Measurements from ENCODE around the gene NTRK1. TPM values are rescaled to one million over a fixed set of nuclear protein-coding genes. Genes with fewer than 3 reads are reported as not detected.
"Not testable (repeated sequence)": the region's sequence is repeated elsewhere in the genome, so short reads cannot be mapped to it uniquely, and the experiment has no call there.

The NTRK1 gene
- total RNA-seq, 1 donor from 2014 or later: 49.1 TPM

DNA sequence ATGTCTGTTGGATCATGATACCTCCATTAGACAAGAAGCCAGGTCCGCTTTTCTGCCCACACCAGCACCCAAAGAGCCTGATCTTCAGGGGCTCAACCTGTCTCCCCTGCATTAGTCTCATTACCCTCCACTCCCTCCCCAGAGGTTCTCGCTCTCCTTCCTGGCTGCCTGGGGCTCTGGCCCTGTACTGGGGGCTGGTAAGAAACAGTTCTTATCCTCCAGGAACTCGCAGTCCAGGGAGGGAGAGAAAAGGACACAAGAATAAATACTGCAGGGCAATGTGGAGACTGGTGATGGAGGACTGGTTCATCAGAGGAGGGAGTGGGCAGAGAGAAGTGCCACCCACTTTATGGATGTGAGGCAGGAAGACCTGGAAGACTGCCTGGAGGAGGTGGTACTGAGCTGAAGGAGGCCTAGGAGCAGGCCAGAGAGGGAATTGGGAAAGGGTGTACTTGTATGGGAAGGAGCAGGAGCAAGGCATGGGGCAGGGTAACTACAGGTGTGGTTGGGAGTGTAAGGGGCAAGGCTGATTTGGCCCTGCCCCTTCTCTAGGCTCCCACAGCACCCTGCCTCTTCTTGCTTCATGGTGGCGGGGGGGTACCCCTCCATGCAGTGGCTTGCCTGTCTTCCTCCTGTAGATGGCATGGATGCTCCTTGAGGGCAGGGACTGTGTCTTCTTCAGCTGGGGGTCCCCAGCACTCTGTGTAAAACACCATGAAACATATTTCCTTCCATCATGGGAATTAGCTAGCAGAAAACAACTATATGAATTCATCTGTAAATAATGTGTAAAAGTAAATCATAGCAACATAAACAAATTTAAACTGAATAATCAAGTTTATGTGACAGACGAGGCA is 64.7 kb downstream of the NTRK1 start:
- Mint-ChIP-seq H3K4me3 (no peak overlapping the region), H3K36me3 (ENCODE audit: low read depth) (no peaks in the 10 kb centered on the region), H3K27me3 (ENCODE audit: insufficient read depth) (peaks cover 82% of the 10 kb centered on the region), H3K27ac (no peak overlapping the region), H3K4me1 (ENCODE audit: low read depth) (peaks cover 16% of the 10 kb centered on the region), H3K9me3 (no peaks in the 10 kb centered on the region)
- intact Hi-C loops (cut with micrococcal nuclease): loop anchor here (2.0 to 5.0 kb wide), 4 partner anchors 15 to 238 kb away; partner anchors contain the start of gene CRABP2
- no peak for DNase-seq (ENCODE audit: low spot score)

DNA sequence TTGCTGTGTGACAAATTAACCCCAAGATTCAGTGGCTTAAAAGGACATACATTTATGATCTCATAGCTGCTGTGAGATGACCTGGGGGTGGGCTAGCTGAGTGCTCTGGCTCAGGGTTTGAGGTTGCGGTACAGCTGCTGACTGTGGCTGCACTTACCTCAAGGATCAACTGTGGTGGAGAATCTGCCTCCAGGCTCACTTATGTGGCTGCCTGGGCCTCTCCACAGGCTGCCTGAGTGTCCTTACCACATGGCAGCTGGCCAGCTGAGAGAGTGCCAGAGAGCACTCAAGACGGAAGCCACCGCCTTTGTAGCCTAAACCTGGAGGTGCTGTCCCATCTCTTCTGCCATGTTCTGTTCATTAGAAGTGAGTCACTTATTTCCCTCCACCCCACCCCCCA is 65.5 kb downstream of the NTRK1 start:
- DNase-seq (ENCODE audit: low spot score): no peak
- Mint-ChIP-seq H3K27ac (peak overlapping the region; percentile 14), H3K36me3 (ENCODE audit: low read depth) (no peaks in the 10 kb centered on the region), H3K9me3 (no peaks in the 10 kb centered on the region), H3K4me1 (ENCODE audit: low read depth) (peaks cover 17% of the 10 kb centered on the region), H3K27me3 (ENCODE audit: insufficient read depth) (peaks cover 81% of the 10 kb centered on the region), H3K4me3 (no peak overlapping the region)
- intact Hi-C loops (cut with micrococcal nuclease): loop anchor here (2.0 to 5.0 kb wide), 4 partner anchors 15 to 239 kb away; partner anchors contain the start of gene CRABP2

DNA sequence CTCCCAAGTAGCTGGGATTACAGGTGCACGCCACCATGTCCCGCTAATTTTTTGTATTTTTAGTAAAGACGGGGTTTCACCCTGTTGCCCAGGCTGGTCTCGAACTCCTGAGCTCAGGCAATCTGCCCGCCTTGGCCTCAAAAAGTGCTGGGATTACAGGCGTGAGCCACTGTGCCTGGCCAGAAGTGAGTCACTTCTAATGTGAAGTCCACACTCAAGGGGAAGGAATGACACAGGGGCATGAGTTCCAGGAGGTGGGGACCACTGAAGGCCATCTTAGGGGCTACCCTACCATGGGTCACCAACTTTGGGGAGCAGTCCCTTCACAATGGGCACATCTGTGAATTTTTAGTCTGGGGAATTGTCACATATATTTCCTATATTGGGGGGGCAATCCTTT is 66.0 kb downstream of the NTRK1 start:
- H3K4me3 Mint-ChIP-seq; DNase-seq (ENCODE audit: low spot score); H3K27ac Mint-ChIP-seq; H3K36me3 Mint-ChIP-seq (ENCODE audit: low read depth); H3K9me3 Mint-ChIP-seq: not testable (repeated sequence)
- intact Hi-C loops (cut with micrococcal nuclease): loop anchor here (1.0 to 5.0 kb wide), 6 partner anchors 16 to 301 kb away; partner anchors contain the start of gene CRABP2
- H3K4me1 Mint-ChIP-seq (ENCODE audit: low read depth): peaks cover 22% of the 10 kb centered on the region
- peaks cover 80% of the 10 kb centered on the region for H3K27me3 Mint-ChIP-seq (ENCODE audit: insufficient read depth)

DNA sequence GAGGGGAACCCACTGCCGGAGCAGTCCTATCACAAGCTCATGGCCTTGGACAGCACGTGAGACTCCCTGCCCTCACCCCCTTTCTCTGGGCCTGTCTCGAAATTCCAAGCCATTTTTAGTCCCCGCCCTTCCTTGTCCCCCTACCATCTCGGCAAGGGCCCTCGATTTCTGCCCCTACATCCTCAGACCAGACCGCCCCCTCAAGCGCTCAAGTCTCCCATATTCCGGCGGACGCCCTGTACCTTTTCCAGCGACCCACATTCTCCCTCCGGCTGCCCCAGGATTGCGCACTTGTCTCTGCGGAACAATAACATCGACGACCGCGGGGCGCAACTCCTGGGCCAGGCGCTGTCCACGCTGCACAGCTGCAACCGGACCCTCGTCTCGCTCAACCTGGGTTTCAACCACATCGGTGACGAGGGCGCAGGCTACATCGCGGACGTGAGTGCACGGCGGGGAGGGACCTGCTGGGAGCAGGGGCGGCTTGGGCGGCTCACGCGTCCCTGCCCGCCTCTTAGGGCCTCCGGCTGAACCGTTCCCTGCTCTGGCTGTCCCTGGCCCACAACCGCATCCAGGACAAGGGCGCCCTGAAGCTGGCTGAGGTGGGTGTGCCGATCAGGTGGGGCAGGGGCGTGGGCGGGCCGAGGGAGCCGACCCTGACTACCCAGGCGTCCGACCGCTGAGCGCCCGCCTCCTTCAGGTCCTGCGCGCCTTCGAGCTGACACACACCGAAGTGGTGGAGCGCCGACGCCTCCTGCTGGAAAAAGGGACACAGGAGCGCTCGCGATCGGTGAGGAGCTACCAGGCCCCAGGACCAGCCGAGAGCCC is 66.8 kb downstream of the NTRK1 start:
- Mint-ChIP-seq H3K9me3 (no peaks in the 10 kb centered on the region), H3K4me1 (ENCODE audit: low read depth) (peaks cover 23% of the 10 kb centered on the region), H3K36me3 (ENCODE audit: low read depth) (no peaks in the 10 kb centered on the region), H3K27ac (no peak overlapping the region), H3K4me3 (peak overlapping the region; percentile 55), H3K27me3 (ENCODE audit: insufficient read depth) (peaks cover 75% of the 10 kb centered on the region)
- peak; percentile 62 for DNase-seq (ENCODE audit: low spot score)
- intact Hi-C loops (cut with micrococcal nuclease): loop anchor here (1.0 to 5.0 kb wide), 7 partner anchors 17 to 302 kb away; partner anchors contain the start of gene CRABP2

DNA sequence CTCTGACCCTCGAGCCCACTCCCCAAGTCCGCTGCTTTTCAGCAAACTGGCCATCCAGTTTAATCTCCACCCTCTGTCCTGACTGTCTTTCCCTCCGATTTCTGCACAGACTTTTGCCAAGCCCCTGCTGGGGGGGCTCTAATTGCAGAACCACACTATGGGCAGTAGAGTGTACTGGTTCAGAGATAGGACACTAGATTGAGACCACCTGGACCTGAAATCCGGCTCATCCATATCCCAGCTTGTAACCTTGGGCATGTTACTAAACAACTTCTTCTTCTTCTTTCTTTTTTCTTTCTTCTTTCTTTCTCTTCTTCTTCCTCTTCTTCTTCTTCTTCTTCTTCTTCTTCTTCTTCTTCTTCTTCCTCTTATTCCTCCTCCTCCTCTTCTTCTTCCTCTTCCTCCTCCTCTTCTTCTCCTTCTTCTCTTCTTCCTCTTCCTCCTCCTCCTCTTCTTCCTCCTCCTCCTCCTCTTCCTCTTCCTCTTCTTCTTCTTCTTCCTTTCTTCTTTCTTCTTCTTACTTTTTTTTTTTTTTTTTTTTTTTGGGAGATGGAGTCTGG is 67.5 kb downstream of the NTRK1 start:
- Mint-ChIP-seq H3K4me3 (peak overlapping the region; percentile 35), H3K4me1 (ENCODE audit: low read depth) (peaks cover 22% of the 10 kb centered on the region), H3K36me3 (ENCODE audit: low read depth) (no peaks in the 10 kb centered on the region), H3K9me3 (no peaks in the 10 kb centered on the region), H3K27me3 (ENCODE audit: insufficient read depth) (peaks cover 68% of the 10 kb centered on the region), H3K27ac (no peak overlapping the region)
- DNase-seq (ENCODE audit: low spot score): no peak
- intact Hi-C loops (cut with micrococcal nuclease): loop anchor here (2.0 to 5.0 kb wide), 3 partner anchors 131 to 241 kb away; partner anchors contain the start of gene CRABP2

DNA sequence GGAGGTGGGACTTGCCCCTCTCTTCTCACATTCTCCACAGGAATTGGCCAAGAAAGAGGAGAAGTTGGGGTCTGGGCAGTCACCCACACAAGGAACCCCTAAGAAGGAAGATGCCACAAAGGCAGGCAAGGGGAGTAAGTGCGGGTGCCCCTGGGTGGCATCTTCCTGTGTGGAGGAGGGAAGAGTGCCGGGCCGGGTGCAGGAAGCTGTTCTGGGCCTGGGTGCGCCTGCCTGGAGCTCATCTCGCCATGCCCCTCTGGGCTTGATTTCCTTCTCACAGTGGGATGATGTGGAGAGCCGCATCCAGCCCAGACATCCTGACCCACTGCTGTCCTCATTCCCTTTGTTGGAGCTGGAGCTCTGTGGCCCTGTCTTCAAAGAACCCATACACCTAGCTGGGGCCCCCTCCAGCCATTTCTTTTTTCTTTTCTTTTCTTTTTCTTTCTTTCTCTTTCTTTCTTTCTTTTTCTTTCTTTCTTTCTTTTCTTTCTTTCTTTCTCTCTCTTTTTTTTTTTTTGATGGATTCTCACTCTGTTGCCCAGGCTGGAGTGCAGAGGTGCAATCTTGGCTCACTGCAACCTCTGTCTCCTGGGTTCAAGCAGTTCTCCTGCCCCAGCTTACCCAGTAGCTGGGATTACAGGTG is 69.1 kb downstream of the NTRK1 start:
- DNase-seq (ENCODE audit: low spot score): no peak
- Mint-ChIP-seq H3K27ac (no peak overlapping the region), H3K4me1 (ENCODE audit: low read depth) (peaks cover 18% of the 10 kb centered on the region), H3K4me3 (no peak overlapping the region), H3K9me3 (no peaks in the 10 kb centered on the region), H3K27me3 (ENCODE audit: insufficient read depth) (peaks cover 57% of the 10 kb centered on the region), H3K36me3 (ENCODE audit: low read depth) (no peaks in the 10 kb centered on the region)
- intact Hi-C loops (cut with micrococcal nuclease): loop anchor here (2.0 to 5.0 kb wide), 3 partner anchors 133 to 242 kb away; partner anchors contain the start of gene CRABP2

DNA sequence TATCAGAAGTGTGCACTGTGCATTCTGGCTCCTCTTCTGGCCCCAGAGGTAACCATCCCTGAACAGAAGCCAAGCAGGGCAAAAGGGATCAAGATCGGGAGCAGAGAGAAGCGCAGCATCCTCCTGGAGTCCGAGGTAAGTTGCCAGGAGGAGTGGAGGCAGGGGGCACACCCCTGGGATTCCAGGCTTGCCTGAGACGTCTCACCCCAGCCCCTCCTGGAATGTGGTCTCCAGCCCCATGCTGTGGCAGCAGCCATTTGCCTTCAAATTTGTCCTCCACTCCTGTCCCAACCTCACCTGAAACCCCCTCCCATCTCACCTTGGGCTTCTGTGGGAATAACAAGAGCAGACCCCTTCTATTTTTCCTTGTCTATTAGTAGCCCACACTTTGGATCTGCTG is 69.8 kb downstream of the NTRK1 start:
- intact Hi-C loops (cut with micrococcal nuclease): no loop called here
- Mint-ChIP-seq H3K27ac (no peak overlapping the region), H3K9me3 (no peaks in the 10 kb centered on the region), H3K4me1 (ENCODE audit: low read depth) (peaks cover 18% of the 10 kb centered on the region), H3K27me3 (ENCODE audit: insufficient read depth) (peaks cover 53% of the 10 kb centered on the region), H3K4me3 (no peak overlapping the region), H3K36me3 (ENCODE audit: low read depth) (no peaks in the 10 kb centered on the region)
- DNase-seq (ENCODE audit: low spot score): no peak

Other genes starting within 250 kb of the NTRK1 start
- not detected in 2 replicates for gene HAPLN2, start 241.4 kb upstream of the NTRK1 start, total RNA-seq
- not detected in 2 replicates for gene BCAN, start 218.7 kb upstream of the NTRK1 start, total RNA-seq
- not detected in 2 replicates for gene NES, start 183.5 kb upstream of the NTRK1 start, total RNA-seq
- 1.4 and 1.6 TPM in 2 replicates for gene CRABP2, start 155.3 kb upstream of the NTRK1 start, total RNA-seq
- 31.6 and 38.9 TPM in 2 replicates for gene METTL25B, start 132.4 kb upstream of the NTRK1 start, total RNA-seq
- 73.7 and 81.5 TPM in 2 replicates for gene ISG20L2, start 132.1 kb upstream of the NTRK1 start, total RNA-seq
- 132 and 135 TPM in 2 replicates for gene MRPL24, start 119.8 kb upstream of the NTRK1 start, total RNA-seq
- gene HDGF, start 109.2 kb upstream of the NTRK1 start, total RNA-seq: 371 and 374 TPM in 2 replicates
- gene PRCC, start 93.3 kb upstream of the NTRK1 start, total RNA-seq: 117 TPM in 2 replicates
- 283 and 286 TPM in 2 replicates for gene SH2D2A, start 44.0 kb upstream of the NTRK1 start, total RNA-seq
- 0.65 and 0.78 TPM in 2 replicates for gene INSRR, start 1.7 kb upstream of the NTRK1 start, total RNA-seq
- 0.36 and 0.51 TPM in 2 replicates for gene PEAR1, start 32.9 kb downstream of the NTRK1 start, total RNA-seq
- not detected in 2 replicates for gene LRRC71, start 59.8 kb downstream of the NTRK1 start, total RNA-seq
- gene ARHGEF11, start 184.9 kb downstream of the NTRK1 start, total RNA-seq: 3.2 and 4.2 TPM in 2 replicates
- not detected in 2 replicates for gene ETV3L, start 238.9 kb downstream of the NTRK1 start, total RNA-seq